GM12878 (cell line): ENCODE data around the gene EFNA2. TPM values are rescaled to one million over a fixed set of nuclear protein-coding genes. Genes with fewer than 3 reads are reported as not detected.

ENCODE experiments used
- ATAC-seq: fragments of 200-7000 bp; cut with Tn5 transposase; 3 replicates; pipeline ENCODE4 v1.9.1; 2020; ENCODE audit warnings: mild to moderate bottlenecking, moderate library complexity
- BruUV-seq: library from RNA; stranded (reverse); fragments of 400-500 nt; replicated peaks from 2 replicates; lab custom pipeline; 2021; lab: Mats Ljungman, UMichigan
- CTCF ChIA-PET: fragments of 300-600 bp; sonication (Branson Sonifier 250); formaldehyde crosslinking; extraction: SDS; loops from one replicate; lab custom pipeline; 2021; ENCODE audit warnings: inconsistent platforms; lab: Yijun Ruan, JAX
- POLR2A ChIA-PET: fragments of 350-600 bp; formaldehyde crosslinking; extraction: SDS; loops from one replicate; lab custom pipeline; 2021; ENCODE audit warnings: inconsistent platforms; lab: Charles Lee
- RAD21 ChIA-PET: fragments of 300-600 bp; sonication (Branson Sonifier 250); formaldehyde crosslinking; loops from one replicate; lab custom pipeline; 2023; ENCODE audit warnings: antibody characterized with exemption; ENCODE audit not compliant: unreplicated experiment; lab: Charles Lee
- SMC1A ChIA-PET: fragments of 300-600 bp; sonication (Branson Sonifier 250); formaldehyde crosslinking; loops from one replicate; lab custom pipeline; 2023; ENCODE audit not compliant: unreplicated experiment, uncharacterized antibody; lab: Charles Lee
- DNase-seq: peaks from one replicate; pipeline ENCODE4 v3.0.0-alpha.2; 2011; ENCODE audit warnings: low read depth, low spot score
- FAIRE-seq: peaks from 3 replicates; lab custom pipeline; 2011; peaks lifted over from hg19 to GRCh38; lab: Jason Lieb, UNC
- H2AFZ ChIP-seq: 2 replicates; pipeline ENCODE4 v1.6.0; 2011; ENCODE audit warnings: low read depth, low read length, control low read depth; ENCODE audit not compliant: control insufficient read depth
- H3K27ac ChIP-seq: 2 replicates; pipeline ENCODE4 v1.5.1; 2011; ENCODE audit warnings: control low read depth; ENCODE audit not compliant: control insufficient read depth, insufficient read depth
- H3K27me3 ChIP-seq, 2 experiments: replicated peaks in 1 of 2; 2 replicates each; pipeline versions ENCODE4 v1.6.0 to v1.6.1; 2011; ENCODE audit warnings: low read length in 1 of 2; ENCODE audit not compliant: control insufficient read depth in 2 of 2, insufficient read depth in 2 of 2
- H3K36me3 ChIP-seq, 2 experiments: 2 replicates each; pipeline ENCODE4 v1.5.1; 2011; ENCODE audit warnings: low read length in 1 of 2; ENCODE audit not compliant: control insufficient read depth in 2 of 2, insufficient read depth in 2 of 2
- H3K4me1 ChIP-seq: 2 replicates; pipeline ENCODE4 v1.6.1; 2011; ENCODE audit warnings: mild to moderate bottlenecking, low read length, moderate library complexity, mixed read lengths; ENCODE audit not compliant: control insufficient read depth, insufficient read depth
- H3K4me2 ChIP-seq: 2 replicates; pipeline ENCODE4 v1.6.0; 2011; ENCODE audit warnings: control low read depth; ENCODE audit not compliant: control insufficient read depth, insufficient read depth
- H3K4me3 ChIP-seq: fragments of 200-600 bp; sonication (generic); 2 replicates; pipeline ENCODE4 v1.5.1; 2016
- H3K79me2 ChIP-seq: 2 replicates; pipeline ENCODE4 v1.6.0; 2011; ENCODE audit warnings: low read length; ENCODE audit not compliant: control insufficient read depth, insufficient read depth
- H3K9ac ChIP-seq: 2 replicates; pipeline ENCODE4 v1.8.0; 2011; ENCODE audit warnings: low read length, control low read depth, mixed read lengths; ENCODE audit not compliant: control insufficient read depth, insufficient read depth
- H3K9me3 ChIP-seq: replicated peaks from 3 replicates; pipeline ENCODE4 v1.5.1; 2011; ENCODE audit warnings: mild to moderate bottlenecking, low read length; ENCODE audit not compliant: control insufficient read depth, insufficient read depth
- H4K20me1 ChIP-seq: 2 replicates; pipeline ENCODE4 v1.6.0; 2011; ENCODE audit not compliant: control insufficient read depth, insufficient read depth
- BHLHE40 ChIP-seq, 2 experiments: fragments of 450-650 bp in 1 of 2; IDR thresholded peaks; 2 replicates each; pipeline ENCODE4 v1.6.1; 2011 to 2017; ENCODE audit warnings: low read depth in 2 of 2, borderline replicate concordance in 1 of 2, improper control_type of control experiment in 1 of 2, low read length in 1 of 2, mild to moderate bottlenecking in 1 of 2
- CBFB ChIP-seq: IDR thresholded peaks from 2 replicates; pipeline ENCODE4 v1.6.1; 2016; ENCODE audit warnings: antibody characterized with exemption, low read depth
- EGR1 ChIP-seq, 2 experiments: IDR thresholded peaks; 1 replicate in 1 of 2; 2 replicates in 1 of 2; pipeline ENCODE4 v1.6.1; 2011 to 2012; ENCODE audit warnings: low read depth in 2 of 2, low read length in 2 of 2, borderline replicate concordance in 1 of 2, mild to moderate bottlenecking in 1 of 2, moderate library complexity in 1 of 2
- MEF2B ChIP-seq: fragments of 450-650 bp; IDR thresholded peaks from 2 replicates; pipeline ENCODE4 v1.6.1; 2018; ENCODE audit warnings: mild to moderate bottlenecking, moderate library complexity; ENCODE audit not compliant: partially characterized antibody, poor library complexity, severe bottlenecking
- MXI1 ChIP-seq: fragments of 150-350 bp; IDR thresholded peaks from 2 replicates; pipeline ENCODE4 v1.6.1; 2011; ENCODE audit warnings: low read depth, mild to moderate bottlenecking, inconsistent platforms, low read length, improper control_type of control experiment
- PML ChIP-seq: IDR thresholded peaks from 2 replicates; pipeline ENCODE4 v1.6.1; 2012; ENCODE audit warnings: low read length, inconsistent platforms
- RAD51 ChIP-seq: fragments of 450-650 bp; IDR thresholded peaks from 2 replicates; pipeline ENCODE4 v1.6.1; 2016; ENCODE audit warnings: moderate library complexity, mild to moderate bottlenecking, inconsistent platforms
- SRF ChIP-seq, 2 experiments: IDR thresholded peaks; 2 replicates each; pipeline ENCODE4 v1.6.1; 2011; ENCODE audit warnings: low read depth in 2 of 2, low read length in 2 of 2, mild to moderate bottlenecking in 1 of 2, moderate library complexity in 1 of 2
- TBL1XR1 ChIP-seq: IDR thresholded peaks from 2 replicates; pipeline ENCODE4 v1.6.1; 2012; ENCODE audit warnings: low read depth, low read length, improper control_type of control experiment
- ZNF207 ChIP-seq: fragments of 450-650 bp; IDR thresholded peaks from 2 replicates; pipeline ENCODE4 v1.6.1; 2014; ENCODE audit warnings: antibody characterized with exemption, mild to moderate bottlenecking, borderline replicate concordance
- WGBS: methylation state at CpG from one replicate; pipeline ENCODE4 v1.1.6; 2016; ENCODE audit warnings: low lambda C conversion rate; ENCODE audit not compliant: insufficient replicate concordance, insufficient coverage; ENCODE audit errors: missing lambda C conversion rate; 5-methylcytosine and 5-hydroxymethylcytosine counted together
- in situ Hi-C: fragments of 300-500 bp; cut with MboI; formaldehyde crosslinking; loops from 9 replicates; pipeline ENCODE4 v1.14.3; 2018; ENCODE audit warnings: mixed read lengths
- intact Hi-C: fragments of 100-400 bp; cut with micrococcal nuclease; formaldehyde crosslinking; loops from one replicate; pipeline ENCODE4 v1.14.2; 2022; ENCODE audit not compliant: unreplicated experiment
- polyA plus RNA-seq, 11 experiments: library from polyadenylated mRNA; depleted of rRNA in 4 of 11; unstranded in 6 of 11; stranded (reverse) in 5 of 11; fragments of >200 nt; fragmentation: Nextera tagmentation in 4 of 11; fragmentation: Illumina TruSeq in 1 of 11; extraction: Ambion mirVana in 4 of 11; extraction: Trizol in 1 of 11; gene quantifications; 1 replicate in 1 of 11; 2 replicates in 10 of 11; pipeline versions ENCODE4 v1.2.1 to v1.2.3, GENCODE V29; 2011 to 2016; ENCODE audit warnings: inconsistent platforms in 2 of 11, missing spikeins in 2 of 11, low read depth in 1 of 11
- total RNA-seq, 4 experiments: library from RNA; depleted of rRNA in 3 of 4; stranded (reverse); fragments of >200 nt in 3 of 4; fragmentation: Illumina TruSeq in 1 of 4; extraction: Trizol in 1 of 4; gene quantifications; 2 replicates each; pipeline versions ENCODE4 v1.2.1 to v1.2.3, GENCODE V29; 2013 to 2021
- TF ChIP-seq, protein P1 (sequence below): IDR thresholded peaks from 2 replicates; pipeline ENCODE4 v1.6.1; 2012; ENCODE audit warnings: low read depth, low read length, improper control_type of control experiment
- TF ChIP-seq, protein P2 (sequence below): fragments of 450-650 bp; IDR thresholded peaks from 2 replicates; pipeline ENCODE4 v1.6.1; 2016; ENCODE audit warnings: mild to moderate bottlenecking, moderate library complexity, borderline replicate concordance
- TF ChIP-seq, protein P3 (sequence below): fragments of 450-650 bp; IDR thresholded peaks from 2 replicates; pipeline ENCODE4 v1.6.1; 2014; ENCODE audit warnings: mild to moderate bottlenecking
- TF ChIP-seq, protein P4 (sequence below): fragments of 150-350 bp; IDR thresholded peaks from 2 replicates; pipeline ENCODE4 v1.6.1; 2016; ENCODE audit warnings: low read depth, low read length

The EFNA2 gene
- total and polyA plus RNA-seq, 10 of the 15 experiments (the other 5 are each of a cell fraction or from before 2014, with no cell fraction given): not detected

DNA sequence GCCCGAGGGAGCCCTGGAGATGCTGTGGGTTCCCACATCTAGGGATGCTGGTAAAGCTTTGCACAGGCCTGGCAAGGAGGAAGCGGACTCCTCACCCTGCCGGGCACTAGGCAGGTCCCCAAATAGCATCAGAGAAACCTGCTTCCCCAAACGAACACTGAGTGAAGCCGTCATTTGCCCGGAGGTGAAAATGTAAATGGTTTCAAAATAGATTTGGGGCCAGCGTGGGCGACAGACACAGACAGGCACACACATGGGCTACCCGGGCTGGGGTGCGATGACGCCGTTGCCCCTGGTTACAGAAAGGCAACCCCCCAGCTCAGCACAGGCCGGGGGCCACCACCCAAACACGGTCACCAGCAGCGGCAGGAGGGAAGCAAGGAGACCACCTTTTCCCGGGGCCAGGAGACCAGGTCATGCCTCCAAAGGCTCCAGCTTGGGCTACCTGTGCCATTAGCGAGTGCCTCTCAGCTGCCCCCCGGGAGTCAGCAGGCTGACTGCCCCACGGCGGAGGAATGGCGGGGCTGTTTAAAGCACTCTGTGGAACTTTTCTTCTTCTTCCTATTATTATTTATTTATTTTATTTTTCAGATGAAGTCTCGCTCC lies 50.5 kb downstream of the EFNA2 start:
- POLR2A ChIA-PET: no interaction called here
- ATAC-seq: peak; percentile 77
- TF ChIP-seq EGR1 (IDR thresholded peaks at IDR 0.05; ENCODE audit: borderline replicate concordance in 1 of 2, low read depth in 2 of 2, low read length in 2 of 2): peak in 1 of 2 experiments; percentile 64; a peak in 2 of 3 replicates
- TF ChIP-seq MEF2B: peak; percentile 90
- TF ChIP-seq PML: no peak
- TF ChIP-seq, protein P1, sequence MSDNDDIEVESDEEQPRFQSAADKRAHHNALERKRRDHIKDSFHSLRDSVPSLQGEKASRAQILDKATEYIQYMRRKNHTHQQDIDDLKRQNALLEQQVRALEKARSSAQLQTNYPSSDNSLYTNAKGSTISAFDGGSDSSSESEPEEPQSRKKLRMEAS: peak; percentile 61; the same call in 1 of the 2 replicates
- TF ChIP-seq CBFB: no peak
- no peak for TF ChIP-seq ZNF207
- TF ChIP-seq, protein P2, sequence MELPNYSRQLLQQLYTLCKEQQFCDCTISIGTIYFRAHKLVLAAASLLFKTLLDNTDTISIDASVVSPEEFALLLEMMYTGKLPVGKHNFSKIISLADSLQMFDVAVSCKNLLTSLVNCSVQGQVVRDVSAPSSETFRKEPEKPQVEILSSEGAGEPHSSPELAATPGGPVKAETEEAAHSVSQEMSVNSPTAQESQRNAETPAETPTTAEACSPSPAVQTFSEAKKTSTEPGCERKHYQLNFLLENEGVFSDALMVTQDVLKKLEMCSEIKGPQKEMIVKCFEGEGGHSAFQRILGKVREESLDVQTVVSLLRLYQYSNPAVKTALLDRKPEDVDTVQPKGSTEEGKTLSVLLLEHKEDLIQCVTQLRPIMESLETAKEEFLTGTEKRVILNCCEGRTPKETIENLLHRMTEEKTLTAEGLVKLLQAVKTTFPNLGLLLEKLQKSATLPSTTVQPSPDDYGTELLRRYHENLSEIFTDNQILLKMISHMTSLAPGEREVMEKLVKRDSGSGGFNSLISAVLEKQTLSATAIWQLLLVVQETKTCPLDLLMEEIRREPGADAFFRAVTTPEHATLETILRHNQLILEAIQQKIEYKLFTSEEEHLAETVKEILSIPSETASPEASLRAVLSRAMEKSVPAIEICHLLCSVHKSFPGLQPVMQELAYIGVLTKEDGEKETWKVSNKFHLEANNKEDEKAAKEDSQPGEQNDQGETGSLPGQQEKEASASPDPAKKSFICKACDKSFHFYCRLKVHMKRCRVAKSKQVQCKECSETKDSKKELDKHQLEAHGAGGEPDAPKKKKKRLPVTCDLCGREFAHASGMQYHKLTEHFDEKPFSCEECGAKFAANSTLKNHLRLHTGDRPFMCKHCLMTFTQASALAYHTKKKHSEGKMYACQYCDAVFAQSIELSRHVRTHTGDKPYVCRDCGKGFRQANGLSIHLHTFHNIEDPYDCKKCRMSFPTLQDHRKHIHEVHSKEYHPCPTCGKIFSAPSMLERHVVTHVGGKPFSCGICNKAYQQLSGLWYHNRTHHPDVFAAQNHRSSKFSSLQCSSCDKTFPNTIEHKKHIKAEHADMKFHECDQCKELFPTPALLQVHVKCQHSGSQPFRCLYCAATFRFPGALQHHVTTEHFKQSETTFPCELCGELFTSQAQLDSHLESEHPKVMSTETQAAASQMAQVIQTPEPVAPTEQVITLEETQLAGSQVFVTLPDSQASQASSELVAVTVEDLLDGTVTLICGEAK: no peak
- no peak for TF ChIP-seq RAD51
- TF ChIP-seq, protein P3, sequence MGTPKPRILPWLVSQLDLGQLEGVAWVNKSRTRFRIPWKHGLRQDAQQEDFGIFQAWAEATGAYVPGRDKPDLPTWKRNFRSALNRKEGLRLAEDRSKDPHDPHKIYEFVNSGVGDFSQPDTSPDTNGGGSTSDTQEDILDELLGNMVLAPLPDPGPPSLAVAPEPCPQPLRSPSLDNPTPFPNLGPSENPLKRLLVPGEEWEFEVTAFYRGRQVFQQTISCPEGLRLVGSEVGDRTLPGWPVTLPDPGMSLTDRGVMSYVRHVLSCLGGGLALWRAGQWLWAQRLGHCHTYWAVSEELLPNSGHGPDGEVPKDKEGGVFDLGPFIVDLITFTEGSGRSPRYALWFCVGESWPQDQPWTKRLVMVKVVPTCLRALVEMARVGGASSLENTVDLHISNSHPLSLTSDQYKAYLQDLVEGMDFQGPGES: no peak
- TF ChIP-seq TBL1XR1: peak; percentile 32; the same call in 1 of the 2 replicates
- TF ChIP-seq MXI1: peak; percentile 32; the same call in 1 of the 2 replicates
- TF ChIP-seq, protein P4, sequence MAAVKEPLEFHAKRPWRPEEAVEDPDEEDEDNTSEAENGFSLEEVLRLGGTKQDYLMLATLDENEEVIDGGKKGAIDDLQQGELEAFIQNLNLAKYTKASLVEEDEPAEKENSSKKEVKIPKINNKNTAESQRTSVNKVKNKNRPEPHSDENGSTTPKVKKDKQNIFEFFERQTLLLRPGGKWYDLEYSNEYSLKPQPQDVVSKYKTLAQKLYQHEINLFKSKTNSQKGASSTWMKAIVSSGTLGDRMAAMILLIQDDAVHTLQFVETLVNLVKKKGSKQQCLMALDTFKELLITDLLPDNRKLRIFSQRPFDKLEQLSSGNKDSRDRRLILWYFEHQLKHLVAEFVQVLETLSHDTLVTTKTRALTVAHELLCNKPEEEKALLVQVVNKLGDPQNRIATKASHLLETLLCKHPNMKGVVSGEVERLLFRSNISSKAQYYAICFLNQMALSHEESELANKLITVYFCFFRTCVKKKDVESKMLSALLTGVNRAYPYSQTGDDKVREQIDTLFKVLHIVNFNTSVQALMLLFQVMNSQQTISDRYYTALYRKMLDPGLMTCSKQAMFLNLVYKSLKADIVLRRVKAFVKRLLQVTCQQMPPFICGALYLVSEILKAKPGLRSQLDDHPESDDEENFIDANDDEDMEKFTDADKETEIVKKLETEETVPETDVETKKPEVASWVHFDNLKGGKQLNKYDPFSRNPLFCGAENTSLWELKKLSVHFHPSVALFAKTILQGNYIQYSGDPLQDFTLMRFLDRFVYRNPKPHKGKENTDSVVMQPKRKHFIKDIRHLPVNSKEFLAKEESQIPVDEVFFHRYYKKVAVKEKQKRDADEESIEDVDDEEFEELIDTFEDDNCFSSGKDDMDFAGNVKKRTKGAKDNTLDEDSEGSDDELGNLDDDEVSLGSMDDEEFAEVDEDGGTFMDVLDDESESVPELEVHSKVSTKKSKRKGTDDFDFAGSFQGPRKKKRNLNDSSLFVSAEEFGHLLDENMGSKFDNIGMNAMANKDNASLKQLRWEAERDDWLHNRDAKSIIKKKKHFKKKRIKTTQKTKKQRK: no peak
- no peak for TF ChIP-seq SRF (IDR thresholded peaks at IDR 0.05; ENCODE audit: low read depth in 2 of 2, low read length in 2 of 2)
- 0 out of 4 replicates have a peak, but pooled peaks of 1 of the 2 experiments have one; percentile 10 for TF ChIP-seq BHLHE40 (IDR thresholded peaks at IDR 0.05; ENCODE audit: borderline replicate concordance in 1 of 2, low read depth in 2 of 2, low read length in 1 of 2)

More for the DNA sequence above, 50.5 kb downstream of the EFNA2 start:
- Histone ChIP-seq H3K4me1 (peaks cover 3% of the 10 kb centered on the region; the same call in 1 of the 2 replicates), H3K36me3 (no peaks in the 10 kb centered on the region), H3K79me2 (no peaks in the 10 kb centered on the region), H4K20me1 (no peaks in the 10 kb centered on the region), H2AFZ (no peak overlapping the region), H3K27ac (no peak overlapping the region), H3K4me2 (peak overlapping the region; percentile 20; the same call in 1 of the 2 replicates), H3K4me3 (no peak overlapping the region), H3K9ac (no peak overlapping the region), H3K9me3 (no peaks in the 10 kb centered on the region), H3K27me3 (no peaks in the 10 kb centered on the region; a peak in 1 of 4 replicates)
- no TSS peak for BruUV-seq
- CTCF ChIA-PET: interaction anchor here (0.6 kb wide), 1 partner anchor 101 kb away, joined by 3 read pairs; no protein-coding TSS in a partner anchor
- RAD21 ChIA-PET: no interaction called here
- 11% methylated on average over 22 of the region's 22 CpGs for WGBS
- in situ Hi-C loops (no loop called here), intact Hi-C loops (no loop called here)
- SMC1A ChIA-PET: interaction anchor here (0.5 kb wide), 1 partner anchor 10 kb away, joined by 4 read pairs; no protein-coding TSS in a partner anchor
- FAIRE-seq: no peak
- peak; percentile 26 for DNase-seq
